Peyer's patch (tissue), 4 donors: ENCODE data around the gene CCL24. TPM values are rescaled to one million over a fixed set of nuclear protein-coding genes. Genes with fewer than 3 reads are reported as not detected.
"Not testable (repeated sequence)": the region's sequence is repeated elsewhere in the genome, so short reads cannot be mapped to it uniquely, and the experiment has no call there.

Experiments used
- DNase-seq, 3 donors: peaks; one replicate each; pipeline ENCODE4 v3.0.0-alpha.2; 2017 to 2019
- H3K27ac ChIP-seq, 4 donors: fragments of 200-600 bp; sonication (generic); one replicate each; pipeline ENCODE4 v1.5.1; 2016 to 2019
- H3K27me3 ChIP-seq, 2 donors: fragments of 200-600 bp; sonication (generic); one replicate each; pipeline ENCODE4 v1.5.1; 2019
- H3K36me3 ChIP-seq, 3 donors: fragments of 200-600 bp; sonication (generic); one replicate each; pipeline ENCODE4 v1.5.1; 2016 to 2019
- H3K4me1 ChIP-seq, 4 donors: fragments of 200-600 bp; sonication (generic); one replicate each; pipeline ENCODE4 v1.5.1; 2016 to 2019
- H3K4me3 ChIP-seq, 4 donors: fragments of 200-600 bp; sonication (generic); 1 replicate in 3 of 4; 2 replicates in 1 of 4; pipeline ENCODE4 v1.5.1; 2016 to 2019; ENCODE audit warnings: mild to moderate bottlenecking in 1 of 4
- H3K9me3 ChIP-seq, 4 donors: fragments of 200-600 bp; sonication (generic); one replicate each; pipeline ENCODE4 v1.5.1; 2016 to 2019; ENCODE audit warnings: mild to moderate bottlenecking in 1 of 4
- POLR2A ChIP-seq, 2 donors: fragments of 450-650 bp; IDR thresholded peaks; one replicate each; pipeline ENCODE4 v1.5.1; 2017; ENCODE audit warnings: antibody characterized with exemption in 2 of 2, mild to moderate bottlenecking in 2 of 2, moderate library complexity in 2 of 2
- total RNA-seq, 4 donors: library from RNA; depleted of rRNA; stranded (reverse); fragments of >200 nt; gene quantifications; one replicate each; pipeline ENCODE4 v1.1.0, GENCODE V29; 2016
- TF ChIP-seq, protein P1 (sequence below), 6 experiments: fragments of 450-650 bp in 4 of 6; fragments of 200-600 bp in 2 of 6; sonication (generic) in 1 of 6; IDR thresholded peaks; one replicate each; pipeline ENCODE4 v1.5.1; 2017 to 2019; ENCODE audit warnings: antibody characterized with exemption in 6 of 6, mild to moderate bottlenecking in 3 of 6, moderate library complexity in 1 of 6

Gene CCL24
- total RNA-seq, 4 donors from 2014 or later, result 13.1 to 48.7 (median 26.3) TPM

DNA sequence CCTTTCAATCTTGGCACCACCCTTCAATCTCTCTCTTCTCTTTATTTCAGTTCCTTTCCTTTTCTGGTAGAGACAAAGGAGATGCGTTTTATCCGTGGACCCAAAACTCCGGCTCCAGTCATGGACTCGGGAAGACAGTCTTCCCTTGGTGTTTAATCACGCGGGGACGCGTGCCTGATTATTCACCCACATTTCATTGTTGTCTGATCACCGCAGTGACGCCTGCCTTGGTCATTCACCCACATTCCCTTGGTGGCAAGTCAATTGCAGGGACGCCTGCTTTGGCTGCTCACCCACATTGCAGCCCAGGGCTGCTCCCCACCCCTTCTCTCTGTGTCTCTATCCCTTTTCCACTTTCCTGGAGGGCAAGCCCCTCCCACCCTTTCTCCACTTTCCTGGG is 34.1 kb downstream of the CCL24 start:
- not testable (repeated sequence) for H3K9me3 ChIP-seq, H3K36me3 ChIP-seq, H3K27ac ChIP-seq, H3K4me1 ChIP-seq, DNase-seq, H3K27me3 ChIP-seq, H3K4me3 ChIP-seq

DNA sequence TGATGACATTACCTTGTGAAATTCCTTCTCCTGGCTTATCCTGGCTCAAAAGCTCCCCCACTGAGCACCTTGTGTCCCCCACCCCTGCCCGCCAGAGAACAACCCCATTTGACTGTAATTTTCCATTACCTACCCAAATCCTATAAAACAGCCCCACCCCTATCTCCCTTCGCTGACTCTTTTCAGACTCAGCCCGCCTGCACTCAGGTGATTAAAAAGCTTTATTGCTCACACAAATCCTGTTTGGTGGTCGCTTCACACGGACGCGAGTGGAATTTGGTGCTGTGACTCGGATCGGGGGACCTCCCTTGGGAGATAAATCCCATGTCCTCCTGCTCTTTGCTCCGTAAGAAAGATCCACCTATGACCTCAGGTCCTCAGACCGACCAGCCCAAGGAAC is 34.6 kb downstream of the CCL24 start:
- not testable (repeated sequence) for H3K36me3 ChIP-seq, H3K4me3 ChIP-seq, H3K4me1 ChIP-seq, H3K9me3 ChIP-seq, H3K27me3 ChIP-seq, H3K27ac ChIP-seq, DNase-seq

- no peak for TF ChIP-seq POLR2A (IDR thresholded peaks at IDR 0.05)
- TF ChIP-seq, protein P1, sequence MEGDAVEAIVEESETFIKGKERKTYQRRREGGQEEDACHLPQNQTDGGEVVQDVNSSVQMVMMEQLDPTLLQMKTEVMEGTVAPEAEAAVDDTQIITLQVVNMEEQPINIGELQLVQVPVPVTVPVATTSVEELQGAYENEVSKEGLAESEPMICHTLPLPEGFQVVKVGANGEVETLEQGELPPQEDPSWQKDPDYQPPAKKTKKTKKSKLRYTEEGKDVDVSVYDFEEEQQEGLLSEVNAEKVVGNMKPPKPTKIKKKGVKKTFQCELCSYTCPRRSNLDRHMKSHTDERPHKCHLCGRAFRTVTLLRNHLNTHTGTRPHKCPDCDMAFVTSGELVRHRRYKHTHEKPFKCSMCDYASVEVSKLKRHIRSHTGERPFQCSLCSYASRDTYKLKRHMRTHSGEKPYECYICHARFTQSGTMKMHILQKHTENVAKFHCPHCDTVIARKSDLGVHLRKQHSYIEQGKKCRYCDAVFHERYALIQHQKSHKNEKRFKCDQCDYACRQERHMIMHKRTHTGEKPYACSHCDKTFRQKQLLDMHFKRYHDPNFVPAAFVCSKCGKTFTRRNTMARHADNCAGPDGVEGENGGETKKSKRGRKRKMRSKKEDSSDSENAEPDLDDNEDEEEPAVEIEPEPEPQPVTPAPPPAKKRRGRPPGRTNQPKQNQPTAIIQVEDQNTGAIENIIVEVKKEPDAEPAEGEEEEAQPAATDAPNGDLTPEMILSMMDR (IDR thresholded peaks at IDR 0.05), result peak in 1 of 6 experiments; percentile 21
- Histone ChIP-seq H3K9me3 (no peaks in the 10 kb centered on the region), H3K36me3 (no peaks in the 10 kb centered on the region), H3K27me3 (no peaks in the 10 kb centered on the region), H3K27ac (no peak overlapping the region), H3K4me3 (no peak overlapping the region), H3K4me1 (no peaks in the 10 kb centered on the region)
- no peak for DNase-seq
These were observed 37.2 kb downstream of the CCL24 start for GRCh38 chr7:75776295-75776971.

DNA sequence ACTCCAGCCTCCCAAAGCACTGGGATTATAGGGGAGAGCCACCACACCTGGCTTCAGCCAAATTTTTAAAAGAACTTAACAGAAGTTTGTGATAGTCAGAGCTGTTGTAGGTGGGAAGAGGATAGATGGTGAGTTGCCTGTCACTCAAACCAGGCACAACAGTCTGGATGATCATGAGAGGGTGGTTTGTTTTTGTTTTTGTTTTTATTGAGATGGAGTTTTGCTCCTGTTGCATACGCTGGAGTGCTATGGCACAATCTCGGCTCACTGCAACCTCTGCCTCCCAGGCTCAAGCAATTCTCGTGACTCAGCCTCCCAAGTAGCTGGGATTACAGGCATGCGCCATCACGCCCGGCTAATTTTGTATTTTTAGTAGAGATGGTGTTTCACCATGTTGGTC is 39.6 kb downstream of the CCL24 start:
- not testable (repeated sequence) for H3K9me3 ChIP-seq, DNase-seq

DNA sequence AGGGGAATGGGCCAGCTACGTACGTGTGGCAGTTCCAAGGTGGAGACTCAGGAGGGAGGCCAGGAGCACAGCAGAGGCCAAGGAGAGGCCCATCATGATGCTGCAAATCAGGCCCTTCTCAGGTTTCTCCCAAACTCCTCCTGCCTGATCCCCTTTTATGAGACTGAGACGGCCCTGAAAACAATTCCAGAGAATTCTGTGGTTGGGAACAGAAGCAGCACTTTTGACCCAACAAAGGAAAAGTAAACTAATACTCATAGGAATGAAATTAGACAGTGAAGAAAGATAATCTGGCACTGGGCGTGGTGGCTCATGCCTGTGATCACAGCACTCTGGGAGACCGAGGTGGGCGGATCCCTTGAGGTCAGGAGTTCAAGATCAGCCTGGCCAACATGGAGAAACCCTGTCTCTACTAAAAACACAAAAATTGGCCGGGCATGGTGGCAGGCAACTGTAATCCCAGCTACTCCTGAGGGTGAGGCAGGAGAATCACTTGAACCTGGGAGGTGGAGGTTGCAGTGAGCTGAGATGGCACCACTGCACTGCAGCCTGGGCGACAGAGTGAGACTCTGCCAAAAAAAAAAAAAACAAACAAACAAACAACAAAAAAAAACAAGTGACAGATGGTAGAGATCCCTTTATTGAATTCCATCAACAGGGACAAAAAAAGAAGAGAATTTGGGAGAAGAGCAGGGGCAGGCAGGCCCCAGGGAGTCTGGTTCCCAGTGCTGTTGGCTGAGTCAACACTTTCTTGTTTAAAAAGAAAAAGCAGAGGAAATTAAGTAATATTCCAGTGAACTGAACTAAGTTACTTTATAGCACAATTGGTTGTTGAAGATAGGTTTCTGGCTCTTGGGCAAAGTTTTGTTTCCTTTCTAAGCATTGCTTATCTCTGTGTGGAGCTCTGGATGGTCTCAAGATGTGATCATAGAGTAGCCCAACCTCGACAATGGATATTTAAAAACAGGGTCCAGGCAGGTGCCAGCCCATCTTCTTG is 41.2 kb downstream of the CCL24 start, which contains the start of gene CCL26:
Gene CCL26, minus strand, starts transcription at position 131 of the 997 bp plus-strand sequence. Its CDS starts 35 bp downstream, at position 96.
- H3K4me1 ChIP-seq, result no peaks in the 10 kb centered on the region
- H3K9me3 ChIP-seq, result no peaks in the 10 kb centered on the region
- no peaks in the 10 kb centered on the region for H3K27me3 ChIP-seq
- H3K4me3 ChIP-seq, result no peak within 1 kb of the TSS
- DNase-seq, result peak in 1 of 3 donors; percentile 52
- no peak for TF ChIP-seq POLR2A (IDR thresholded peaks at IDR 0.05)
- TF ChIP-seq, protein P1 (IDR thresholded peaks at IDR 0.05), result no peak
- H3K27ac ChIP-seq, result peak within 1 kb of the TSS in 1 of 4 donors; percentile 56
- H3K36me3 ChIP-seq, result no peaks in the 10 kb centered on the region

More for the DNA sequence above, 39.6 kb downstream of the CCL24 start:
- not testable (repeated sequence) for H3K36me3 ChIP-seq, H3K27ac ChIP-seq, H3K4me3 ChIP-seq, H3K27me3 ChIP-seq, H3K4me1 ChIP-seq

DNA sequence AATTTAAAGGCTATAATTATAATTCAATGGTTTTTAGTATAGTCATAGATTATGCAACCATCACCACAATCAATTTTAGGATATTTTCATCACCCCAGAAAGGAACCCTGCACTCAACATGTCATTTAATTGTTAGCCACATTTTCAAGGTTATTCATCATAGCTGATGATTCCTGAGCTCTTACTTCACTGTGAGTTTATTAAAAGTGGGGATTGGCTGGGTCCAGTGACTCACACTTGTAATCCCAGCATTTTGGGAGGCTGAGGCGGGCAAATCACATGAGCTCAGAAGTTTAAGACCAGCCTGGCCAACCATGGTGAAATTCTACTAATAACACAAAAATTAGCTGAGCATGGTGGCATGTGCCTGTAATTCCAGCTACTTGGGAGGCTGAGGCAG is 42.4 kb downstream of the CCL24 start:
- Histone ChIP-seq H3K27ac (no peak overlapping the region), H3K4me3 (no peak overlapping the region), H3K9me3 (no peaks in the 10 kb centered on the region), H3K4me1 (no peaks in the 10 kb centered on the region), H3K27me3 (no peaks in the 10 kb centered on the region), H3K36me3 (no peaks in the 10 kb centered on the region)
- DNase-seq, result no peak
- TF ChIP-seq, protein P1 (IDR thresholded peaks at IDR 0.05), result no peak
- TF ChIP-seq POLR2A (IDR thresholded peaks at IDR 0.05), result no peak

DNA sequence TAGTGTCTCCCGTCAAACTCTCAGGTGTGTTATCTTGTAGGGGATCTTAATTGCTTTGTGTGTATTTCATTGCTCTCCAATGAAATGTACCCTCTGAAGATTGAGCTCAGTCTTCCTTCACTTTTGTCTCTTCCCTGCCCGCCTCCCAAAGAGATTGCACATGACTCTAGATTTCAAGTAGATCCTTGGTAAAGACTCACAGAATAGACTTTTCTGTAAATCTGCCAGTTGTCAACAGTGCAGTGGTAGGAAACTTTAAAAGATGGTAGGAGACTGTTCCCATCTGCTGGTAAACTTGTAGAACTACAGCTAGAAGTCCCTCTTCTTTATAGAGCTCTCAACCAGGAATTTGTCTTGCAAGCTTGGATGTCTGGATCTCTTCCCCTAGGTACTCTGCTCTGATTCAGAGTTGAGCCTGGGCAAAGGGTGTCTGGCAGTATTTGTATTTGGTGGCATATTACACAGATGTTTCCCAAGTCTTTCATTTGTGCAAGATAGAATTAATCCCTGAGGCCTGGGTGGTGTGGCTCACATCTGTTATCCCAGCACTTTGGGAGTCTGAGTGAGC is 51.2 kb downstream of the CCL24 start:
- DNase-seq, result no peak
- Histone ChIP-seq H3K4me3 (no peak overlapping the region), H3K9me3 (no peaks in the 10 kb centered on the region), H3K4me1 (no peaks in the 10 kb centered on the region), H3K27ac (no peak overlapping the region), H3K27me3 (no peaks in the 10 kb centered on the region), H3K36me3 (no peaks in the 10 kb centered on the region)
- TF ChIP-seq, protein P1 (IDR thresholded peaks at IDR 0.05), result peak; percentile 39 to 87 (median 76)
- TF ChIP-seq POLR2A (IDR thresholded peaks at IDR 0.05), result no peak

GRCh38 chr7:75761801-75762200 is 51.8 kb downstream of the CCL24 start:
- H3K36me3 ChIP-seq, result not testable (repeated sequence)

More at GRCh38 chr7:75761801-75762200, 51.8 kb downstream of the CCL24 start:
- not testable (repeated sequence) for H3K4me1 ChIP-seq, H3K4me3 ChIP-seq, DNase-seq, H3K9me3 ChIP-seq, H3K27me3 ChIP-seq, H3K27ac ChIP-seq
